Stimulated activated CD4-positive, alpha-beta T cell treated with anti-CD3 and anti-CD28 coated beads, Interleukin-15, amount 100 ng/mL, for 24 hours (primary cell): ENCODE data around the gene KRTAP4-5.
"Not testable (repeated sequence)": the region's sequence is repeated elsewhere in the genome, so short reads cannot be mapped to it uniquely, and the experiment has no call there.

ENCODE experiments used
- DNase-seq: peaks from one replicate; pipeline ENCODE4 v3.0.0-alpha.2; 2020

Gene KRTAP4-5

DNA sequence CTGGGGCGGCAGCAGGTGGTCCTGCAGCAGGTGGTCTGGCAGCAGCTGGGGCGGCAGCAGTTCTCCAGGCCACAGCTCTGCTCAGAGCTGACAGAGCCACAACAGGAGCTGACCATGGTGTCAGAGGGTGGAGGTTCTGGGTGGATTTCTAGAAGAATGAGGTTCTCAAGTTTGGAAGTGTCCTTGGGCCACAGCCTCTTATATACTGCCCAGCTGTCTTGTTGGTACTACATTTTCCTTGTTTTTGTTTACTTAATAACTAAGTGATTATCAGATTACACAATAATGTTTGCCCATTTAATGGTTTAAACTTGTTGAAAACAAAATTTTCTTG lies at the start of gene KRTAP4-5:
KRTAP4-5 (minus strand) TSS at position 174 of the 334 bp plus-strand sequence; CDS start at position 116, 58 bp downstream.
- no peak for DNase-seq

DNA sequence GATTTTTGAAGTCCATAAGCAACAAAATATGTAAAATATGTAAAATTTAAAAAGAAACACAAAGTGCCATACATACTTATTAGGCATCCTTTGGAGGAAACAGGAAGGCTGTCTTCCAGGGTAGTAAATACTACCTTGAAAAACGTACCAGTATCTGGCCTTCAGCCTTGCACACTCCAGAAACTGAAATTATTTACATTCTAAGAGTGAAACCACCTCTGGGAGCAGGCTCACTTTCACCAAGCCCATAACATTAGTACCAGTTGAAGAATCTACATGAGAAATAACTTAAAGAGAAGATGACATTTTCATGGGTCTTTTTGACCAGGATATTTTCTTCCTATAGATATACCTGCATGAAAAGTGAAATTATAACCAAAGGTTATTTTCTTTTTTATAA lies 46.4 kb upstream of the KRTAP4-5 start:
- no peak for DNase-seq

DNA sequence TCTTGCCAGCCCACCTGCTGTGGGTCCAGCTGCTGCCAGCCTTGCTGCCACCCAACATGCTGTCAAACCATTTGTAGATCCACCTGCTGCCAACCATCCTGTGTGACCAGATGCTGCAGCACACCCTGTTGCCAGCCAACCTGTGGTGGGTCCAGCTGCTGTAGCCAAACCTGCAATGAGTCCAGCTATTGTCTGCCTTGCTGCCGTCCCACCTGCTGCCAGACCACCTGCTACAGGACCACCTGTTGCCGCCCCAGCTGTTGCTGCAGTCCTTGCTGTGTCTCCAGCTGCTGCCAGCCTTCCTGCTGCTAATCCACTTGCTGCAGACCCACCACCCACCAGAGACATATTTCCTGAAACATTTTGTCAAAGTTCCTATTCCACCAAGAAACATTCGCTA lies 40.7 kb upstream of the KRTAP4-5 start:
- DNase-seq: no peak

DNA sequence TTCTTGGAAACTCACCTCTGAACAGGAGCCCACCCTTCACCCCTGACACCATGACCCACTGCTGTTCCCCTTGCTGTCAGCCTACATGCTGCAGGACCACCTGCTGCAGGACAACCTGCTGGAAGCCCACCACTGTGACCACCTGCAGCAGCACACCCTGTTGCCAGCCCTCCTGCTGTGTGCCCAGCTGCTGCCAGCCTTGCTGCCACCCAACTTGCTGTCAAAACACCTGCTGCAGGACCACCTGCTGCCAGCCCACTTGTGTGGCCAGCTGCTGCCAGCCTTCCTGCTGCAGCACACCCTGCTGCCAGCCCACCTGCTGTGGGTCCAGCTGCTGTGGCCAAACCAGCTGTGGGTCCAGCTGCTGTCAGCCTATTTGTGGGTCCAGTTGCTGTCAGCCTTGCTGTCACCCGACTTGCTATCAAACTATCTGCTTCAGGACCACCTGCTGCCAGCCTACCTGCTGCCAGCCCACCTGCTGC lies 40.3 kb upstream of the KRTAP4-5 start, which contains the start of gene KRTAP9-1:
KRTAP9-1 (plus strand) TSS at position 51 of the 482 bp plus-strand sequence; CDS start at position 51, 0 bp downstream.
- not testable (repeated sequence) for DNase-seq

DNA sequence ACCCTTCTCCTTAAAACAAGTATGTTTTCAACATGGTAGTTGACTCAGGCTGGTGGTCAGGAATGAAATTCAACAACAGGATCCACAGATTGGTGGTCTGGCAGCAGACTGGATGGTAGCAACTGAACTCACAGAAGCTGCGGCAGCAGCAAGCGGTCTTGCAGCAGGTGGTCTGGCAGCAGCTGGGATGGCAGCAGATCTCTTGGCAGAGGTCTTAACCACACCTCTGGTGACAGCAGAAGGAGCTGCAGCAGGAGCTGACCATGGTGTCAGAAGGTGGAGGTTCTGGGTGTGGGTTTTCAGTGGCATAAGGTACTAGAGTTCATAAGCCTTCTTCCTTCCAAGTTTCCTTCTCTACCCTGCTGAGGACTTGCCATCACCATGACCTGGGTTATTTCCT lies 37.2 kb upstream of the KRTAP4-5 start:
- DNase-seq: no peak

DNA sequence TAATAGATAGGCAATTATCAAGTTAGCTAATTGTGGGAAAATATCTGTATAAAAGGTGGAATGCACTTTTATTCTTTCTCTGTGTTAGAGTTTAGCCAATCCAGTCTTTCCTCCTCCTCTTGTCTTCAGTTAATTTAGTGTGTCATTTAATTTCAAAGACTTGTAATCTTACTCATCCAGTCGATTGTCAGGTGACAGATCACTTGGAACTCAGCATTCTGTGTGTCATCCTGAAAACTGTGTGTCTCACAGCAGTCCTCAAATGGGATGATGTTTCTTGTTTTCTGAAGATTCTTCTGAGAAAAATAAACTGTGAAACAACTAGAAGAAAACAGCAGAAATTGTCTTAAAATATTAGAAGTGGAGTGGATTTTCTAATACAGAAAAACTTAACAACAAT lies 35.4 kb upstream of the KRTAP4-5 start:
- no peak for DNase-seq

DNA sequence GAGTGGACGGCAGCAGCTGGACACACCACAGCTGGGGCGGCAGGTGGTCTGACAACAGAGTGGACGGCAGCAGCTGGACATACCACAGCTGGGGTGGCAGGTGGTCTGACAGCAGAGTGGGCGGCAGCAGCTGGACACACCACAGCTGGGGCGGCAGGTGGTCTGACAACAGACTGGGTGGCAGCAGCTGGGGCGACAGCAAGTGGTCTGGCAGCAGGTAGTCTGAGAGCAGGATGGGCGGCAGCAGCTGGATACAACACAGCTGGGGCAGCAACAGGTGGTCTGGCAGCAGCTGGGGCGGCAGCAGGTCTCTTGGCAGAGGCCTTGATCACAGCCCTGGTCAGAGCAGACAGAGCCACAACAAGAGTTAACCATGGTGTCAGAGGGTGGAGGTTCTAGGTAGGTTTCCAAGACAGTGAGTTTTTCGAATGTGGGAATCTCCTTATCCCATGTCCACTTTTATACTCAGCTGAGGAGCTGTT lies 34.9 kb upstream of the KRTAP4-5 start, which contains the start of gene KRTAP4-1:
KRTAP4-1 (minus strand) TSS at position 432 of the 482 bp plus-strand sequence; CDS start at position 375, 57 bp downstream.
- DNase-seq: no peak

DNA sequence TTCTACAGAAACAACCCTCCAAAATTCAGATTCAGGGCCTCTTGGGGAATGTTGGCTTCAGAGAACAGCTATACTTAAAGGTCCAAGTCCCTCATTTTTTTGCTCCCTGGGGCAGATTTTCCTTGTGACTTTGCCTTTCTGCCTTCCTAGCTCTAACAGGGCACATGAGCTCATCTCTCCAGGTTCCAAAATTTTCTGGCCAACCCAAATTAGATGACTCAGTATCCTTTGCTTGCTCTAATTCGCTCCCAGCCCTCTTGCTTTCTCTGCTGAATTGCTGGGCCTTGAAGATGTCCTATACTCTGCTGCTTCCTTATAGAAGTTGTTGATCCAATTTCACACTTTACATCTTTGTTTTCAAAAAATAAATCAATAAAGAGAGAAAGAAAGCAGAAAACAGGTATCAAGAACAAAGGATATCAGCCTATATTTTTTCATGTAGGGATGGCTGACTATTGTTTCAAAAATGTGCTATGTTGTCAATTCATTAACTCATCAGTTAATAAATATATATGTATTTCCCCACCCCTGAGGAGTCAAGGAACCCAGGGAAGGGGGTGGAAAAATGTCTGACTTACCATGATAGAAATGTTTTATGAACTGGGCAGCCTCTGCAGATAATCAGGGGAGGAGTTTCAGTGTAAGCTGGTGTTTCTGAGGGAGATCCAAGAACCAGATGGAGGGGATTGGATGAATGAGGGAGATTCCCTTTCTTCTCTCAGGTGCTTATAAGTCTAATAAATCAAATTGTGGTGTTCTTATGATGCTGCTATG lies 29.4 kb upstream of the KRTAP4-5 start:
- DNase-seq: no peak

DNA sequence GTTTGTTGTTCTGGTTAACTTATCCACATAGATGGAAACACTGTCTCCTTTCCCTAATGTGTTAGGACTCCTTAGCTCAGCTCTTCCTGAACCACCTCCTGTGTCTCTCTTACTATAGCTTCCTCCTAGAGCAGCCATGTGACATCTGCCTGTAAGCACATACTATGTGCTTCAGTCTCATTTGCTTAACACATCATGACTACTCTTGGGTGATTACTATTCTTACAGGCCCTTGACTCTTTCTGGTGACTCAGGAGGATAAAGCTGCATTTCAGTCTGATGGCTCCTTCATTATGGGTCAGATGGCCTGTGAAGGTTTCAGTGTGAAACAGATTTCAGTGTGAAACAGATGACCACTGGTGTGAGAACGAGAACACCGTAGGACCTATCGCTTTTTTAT lies 28.7 kb upstream of the KRTAP4-5 start:
- DNase-seq: no peak

DNA sequence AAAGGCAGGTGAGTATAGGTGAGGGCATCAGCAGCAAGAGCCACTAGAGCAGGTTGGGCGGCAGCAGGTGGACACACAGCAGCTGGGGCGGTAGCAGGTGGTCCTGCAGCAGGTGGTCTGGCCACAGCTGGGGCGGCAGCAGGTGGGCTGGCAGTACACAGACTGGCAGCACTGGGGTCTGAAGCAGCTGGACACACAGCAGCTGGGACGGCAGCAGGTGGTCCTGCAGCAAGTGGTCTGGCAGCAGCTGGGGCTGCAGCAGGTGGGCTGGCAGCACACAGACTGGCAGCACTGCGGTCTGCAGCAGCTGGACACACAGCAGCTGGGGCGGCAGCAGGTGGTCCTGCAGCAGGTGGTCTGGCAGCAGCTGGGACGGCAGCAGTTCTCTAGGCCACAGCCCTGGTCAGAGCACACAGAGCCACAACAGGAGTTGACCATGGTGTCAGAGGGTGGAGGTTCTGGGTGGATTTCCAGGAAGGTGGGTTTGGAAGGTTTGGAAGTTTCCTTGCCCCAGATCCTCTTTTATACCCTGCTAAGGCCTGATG lies 28.2 kb upstream of the KRTAP4-5 start, which contains the start of gene KRTAP4-2:
KRTAP4-2 (minus strand) TSS at position 495 of the 545 bp plus-strand sequence; CDS start at position 438, 57 bp downstream.
- no peak for DNase-seq

DNA sequence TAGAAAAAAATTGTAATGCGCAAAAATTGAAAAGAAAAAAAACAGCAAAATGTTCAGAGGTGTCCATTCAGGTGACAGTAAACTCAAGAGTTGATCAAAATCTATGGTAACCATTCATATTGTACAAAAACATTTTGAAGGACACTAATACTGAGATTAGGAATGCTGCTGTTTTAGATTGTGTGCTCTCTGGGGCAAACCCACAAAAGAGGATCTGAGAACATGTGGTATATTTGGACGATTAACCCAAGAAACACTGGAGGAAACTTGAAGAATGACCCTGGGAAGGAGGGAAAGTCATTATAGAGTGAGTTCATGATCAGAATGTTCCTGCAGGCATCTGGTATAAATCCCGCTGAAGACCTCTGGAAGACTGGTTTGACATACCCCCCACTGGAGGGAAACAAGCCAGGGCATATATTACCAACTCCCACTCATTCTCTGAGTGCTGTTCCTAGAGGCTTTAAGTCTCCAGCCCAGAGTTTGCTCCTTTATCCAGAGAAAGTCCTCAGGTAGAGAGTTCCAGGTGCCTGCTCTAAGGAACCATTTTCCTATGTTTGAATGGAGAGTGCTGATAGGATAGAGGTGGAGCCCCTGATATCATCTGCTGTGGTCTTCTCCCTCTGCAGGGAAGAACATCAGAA lies 27.2 kb upstream of the KRTAP4-5 start:
- DNase-seq: no peak

DNA sequence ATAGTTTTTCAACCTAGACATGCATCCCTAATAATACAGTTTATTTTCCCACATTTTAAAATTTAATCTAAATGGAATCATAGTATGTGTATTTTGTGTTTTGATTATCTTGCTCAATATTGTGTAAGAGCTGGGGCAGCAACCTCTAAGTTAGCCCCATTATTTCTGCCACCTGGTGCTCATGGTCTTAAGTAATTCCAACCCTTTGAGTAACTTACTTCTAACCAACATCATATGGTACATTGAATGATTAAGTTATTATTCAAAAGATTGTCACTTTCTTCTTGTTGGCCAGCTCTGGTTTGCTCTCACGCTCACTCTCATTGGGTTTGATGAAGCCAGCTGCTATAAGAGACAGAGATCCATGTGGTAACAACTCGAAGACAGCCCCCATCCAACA lies 22.3 kb upstream of the KRTAP4-5 start:
- DNase-seq: no peak

DNA sequence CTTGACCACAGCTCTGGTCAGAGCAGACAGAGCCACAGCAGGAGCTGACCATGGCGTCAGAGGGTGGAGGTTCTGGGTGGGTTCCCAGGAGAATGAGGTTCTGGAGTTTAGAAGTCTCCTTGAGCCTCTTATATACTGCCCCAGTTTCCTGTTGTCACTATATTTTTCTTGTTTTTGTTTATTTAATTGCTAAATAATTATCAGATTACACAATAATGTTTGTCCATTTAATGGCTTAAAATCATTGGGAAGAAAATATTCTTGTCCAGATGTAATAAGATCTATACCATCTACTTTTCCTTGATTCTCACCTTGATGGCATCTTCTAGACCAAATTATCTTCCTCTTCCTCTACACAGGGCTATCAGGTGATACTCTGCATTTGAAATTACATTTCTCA lies 18.5 kb upstream of the KRTAP4-5 start, which contains the start of gene KRTAP4-3:
KRTAP4-3 (minus strand) TSS at position 101 of the 400 bp plus-strand sequence; CDS start at position 52, 49 bp downstream.
- no peak for DNase-seq

DNA sequence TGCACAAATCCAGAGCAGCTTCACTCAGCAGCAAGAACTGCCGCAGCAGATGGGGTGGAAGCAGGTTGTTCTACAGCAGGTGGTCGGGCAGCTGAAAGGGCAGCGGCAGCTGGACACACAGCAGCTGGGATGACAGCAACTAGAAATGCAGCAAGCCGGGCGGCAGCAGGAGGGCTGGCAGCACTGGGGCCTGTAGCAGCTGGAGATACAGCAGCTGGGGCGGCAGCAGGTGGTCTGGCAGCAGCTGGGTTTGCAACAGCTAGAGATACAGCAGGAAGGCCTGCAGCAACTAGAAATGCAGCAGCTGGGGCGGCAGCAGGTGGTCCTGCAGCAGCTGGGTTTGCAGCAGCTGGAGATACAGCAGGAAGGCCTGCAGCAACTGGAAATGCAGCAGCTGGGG lies 17.9 kb upstream of the KRTAP4-5 start:
- no peak for DNase-seq

DNA sequence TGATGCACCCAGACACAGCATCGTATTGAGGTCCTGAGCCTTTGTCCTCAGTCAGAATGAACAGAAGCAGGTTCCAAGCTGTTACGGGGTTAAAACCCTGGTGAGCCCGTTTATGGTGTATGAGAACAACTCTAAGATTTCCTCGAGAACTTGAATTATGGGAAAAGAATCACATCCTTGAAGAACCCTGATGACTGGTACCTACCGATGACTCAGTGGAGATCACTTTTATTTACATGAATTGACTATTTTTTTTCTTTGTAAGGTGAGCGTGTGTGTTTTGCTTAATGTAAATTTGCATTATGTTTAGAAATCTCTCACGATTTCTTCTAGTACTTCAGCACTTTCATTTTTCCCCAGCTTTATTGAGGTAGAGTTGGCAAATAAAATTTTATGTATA lies 14.2 kb upstream of the KRTAP4-5 start:
- DNase-seq: no peak

DNA sequence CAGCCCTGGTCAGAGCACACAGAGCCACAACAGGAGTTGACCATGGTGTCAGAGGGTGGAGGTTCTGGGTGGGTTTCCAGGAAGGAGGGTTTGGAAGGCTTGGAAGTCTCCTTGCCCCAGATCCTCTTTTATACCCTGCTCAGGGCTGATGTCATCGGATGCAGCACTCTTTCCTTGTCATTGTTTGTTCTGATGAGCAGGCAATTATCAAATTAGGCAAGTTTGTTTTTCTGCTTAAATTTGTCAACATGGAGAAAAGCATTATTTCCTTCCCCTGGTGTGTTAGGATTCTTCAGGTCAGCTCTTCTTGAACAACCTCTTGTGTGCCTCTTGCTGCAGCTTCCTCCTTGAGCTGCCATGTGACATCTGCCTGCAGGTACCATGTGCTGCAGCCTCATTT lies 11.0 kb upstream of the KRTAP4-5 start, which contains the start of gene KRTAP4-4:
KRTAP4-4 (minus strand) TSS at position 101 of the 400 bp plus-strand sequence; CDS start at position 44, 57 bp downstream.
- DNase-seq: no peak

DNA sequence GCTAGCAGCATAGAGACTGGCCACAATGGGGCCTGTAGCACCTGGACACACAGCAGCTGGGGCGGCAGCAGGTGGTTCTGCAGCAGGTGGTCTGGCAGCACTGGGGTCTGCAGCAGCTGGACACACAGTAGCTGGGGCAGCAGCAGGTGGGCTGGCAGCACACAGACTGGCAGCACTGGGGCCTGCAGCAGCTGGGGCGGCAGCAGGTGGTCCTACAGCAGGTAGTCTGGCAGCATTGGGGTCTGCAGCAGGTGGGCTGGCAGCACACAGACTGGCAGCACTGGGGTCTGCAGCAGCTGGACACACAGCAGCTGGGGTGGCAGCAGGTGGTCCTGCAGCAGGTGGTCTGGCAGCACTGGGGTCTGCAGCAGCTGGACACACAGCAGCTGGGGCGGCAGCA lies 10.6 kb upstream of the KRTAP4-5 start:
- DNase-seq: not testable (repeated sequence)

DNA sequence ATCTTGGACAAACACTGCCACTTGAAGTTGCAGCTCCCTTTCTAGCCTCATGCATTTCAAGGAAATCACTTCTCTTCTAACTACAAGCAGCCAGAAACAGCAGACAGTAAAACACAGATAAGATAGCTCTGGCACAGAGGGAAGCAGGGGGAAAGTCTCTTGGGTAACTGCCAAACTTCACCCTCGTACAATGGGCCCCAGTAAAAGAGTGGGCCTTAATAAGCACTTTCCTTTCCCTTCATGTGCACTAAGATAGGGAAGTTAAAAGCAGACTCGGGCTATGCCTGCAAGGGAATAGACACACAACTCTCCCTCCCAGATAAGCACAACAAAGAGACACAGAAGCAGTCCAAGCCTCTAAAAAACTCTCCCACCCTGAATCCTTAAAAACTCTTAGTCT lies 4.2 kb upstream of the KRTAP4-5 start:
- DNase-seq: no peak

DNA sequence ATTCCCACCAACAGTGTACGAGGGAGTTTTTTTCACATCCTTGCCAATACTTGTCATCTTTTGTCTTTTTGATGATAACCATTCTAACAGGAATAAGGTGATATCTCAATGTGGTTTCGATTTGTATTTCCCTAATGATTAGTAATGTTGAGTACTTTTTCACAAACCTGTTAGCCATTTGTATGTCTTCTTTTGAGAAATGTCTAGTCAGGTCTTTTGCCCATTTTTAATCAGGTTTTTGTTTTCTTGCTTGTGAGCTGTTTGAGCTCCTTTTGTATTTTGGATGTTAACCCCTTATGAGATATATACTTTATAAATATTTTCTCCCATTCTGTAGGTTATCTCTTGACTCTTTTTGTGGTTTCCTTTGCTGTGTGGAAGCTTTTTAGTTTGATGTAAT lies 1.9 kb upstream of the KRTAP4-5 start:
- no peak for DNase-seq

DNA sequence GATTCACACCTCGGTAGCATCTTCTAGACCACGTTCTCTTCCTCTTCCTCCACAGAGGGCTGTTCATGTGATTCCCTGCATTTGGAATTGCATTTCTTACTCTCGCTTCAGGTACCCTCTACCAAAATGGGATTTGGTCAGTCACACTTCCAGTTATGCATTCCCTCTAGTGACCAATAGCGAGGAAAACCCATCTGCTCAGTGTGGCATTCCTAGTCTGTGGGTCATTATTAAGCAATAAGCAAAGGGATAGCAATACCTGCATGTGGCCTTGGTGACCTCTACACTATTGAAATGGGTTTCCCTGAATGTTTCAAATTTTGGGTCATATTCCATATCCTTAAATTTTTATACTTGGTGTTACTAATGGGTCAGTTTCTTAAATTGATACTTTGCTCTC lies 401 bp upstream of the KRTAP4-5 start:
- no peak for DNase-seq

DNA sequence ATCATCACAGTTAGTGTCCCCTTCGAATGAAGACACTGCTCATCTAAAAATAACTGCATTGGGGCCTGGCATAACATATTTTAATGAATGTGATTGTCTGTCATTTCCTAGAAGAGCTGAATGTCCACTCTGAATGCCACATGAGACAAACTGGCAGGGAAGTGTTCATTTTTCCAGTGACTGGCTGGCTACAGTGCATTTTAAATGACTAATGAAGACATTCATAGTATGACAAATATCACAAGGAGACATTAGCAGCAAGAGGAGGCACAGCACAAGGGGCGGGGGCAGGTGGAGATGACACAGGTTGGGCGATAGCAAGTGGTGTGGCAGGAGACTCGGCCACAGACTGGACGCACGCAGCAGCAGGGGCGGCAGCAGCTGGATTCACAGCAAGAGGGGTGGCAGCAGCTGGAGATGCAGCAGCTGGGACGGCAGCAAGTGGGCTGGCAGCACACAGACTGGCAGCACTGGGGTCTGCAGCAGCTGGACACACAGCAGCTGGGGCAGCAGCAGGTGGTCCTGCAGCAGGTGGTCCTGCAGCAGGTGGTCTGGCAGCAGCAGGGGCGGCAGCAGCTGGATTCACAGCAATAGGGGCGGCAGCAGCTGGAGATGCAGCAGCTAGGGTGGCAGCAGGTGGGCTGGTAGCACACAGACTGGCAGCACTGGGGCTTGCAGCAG lies 514 bp downstream of the KRTAP4-5 start:
- DNase-seq: not testable (repeated sequence)

DNA sequence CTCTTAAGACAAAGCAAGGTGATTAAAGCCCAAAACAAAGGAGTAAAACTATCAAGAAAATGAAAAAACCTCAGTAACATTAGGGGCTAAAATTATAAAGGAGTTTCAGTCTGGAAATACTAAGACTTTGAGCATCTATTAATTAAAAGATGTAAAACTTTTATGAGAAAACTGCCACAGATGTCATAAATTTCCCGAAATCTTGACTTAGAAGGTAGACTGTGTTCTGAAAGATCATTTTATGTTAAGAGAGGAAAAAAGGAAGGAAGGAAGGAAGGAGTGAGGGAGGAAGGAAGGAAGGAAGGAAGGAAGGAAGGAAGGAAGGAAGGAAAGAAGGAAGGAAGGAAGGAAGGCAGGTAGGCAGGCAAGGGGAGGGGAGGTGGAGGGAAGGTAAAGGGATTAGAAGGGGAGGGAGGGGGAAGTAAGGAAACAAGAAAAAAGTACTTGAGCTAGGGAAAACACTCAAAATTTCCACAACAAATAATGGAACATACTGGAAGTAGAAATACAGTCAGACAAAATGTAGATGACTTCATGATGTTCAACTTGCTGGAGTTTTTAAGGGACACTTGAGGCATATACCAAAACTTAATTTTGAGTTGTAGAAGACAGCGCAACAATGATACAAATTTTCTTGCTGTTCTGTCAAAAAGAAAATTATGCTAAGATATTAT lies 2.0 kb downstream of the KRTAP4-5 start:
- no peak for DNase-seq
